Liver (tissue), 9 donors: ENCODE results near the gene C1S. TPM values are rescaled to one million over a fixed set of nuclear protein-coding genes. Genes with fewer than 3 reads are reported as not detected.

Source experiments
- DNase-seq: peaks from one replicate; pipeline ENCODE4 v3.0.0-alpha.2; 2017; ENCODE audit warnings: low spot score
- H3K27ac ChIP-seq, 2 donors: one replicate each; pipeline ENCODE4 v1.7.0; 2013; ENCODE audit warnings: inconsistent platforms in 2 of 2, low read length in 2 of 2, control low read depth in 1 of 2, low read depth in 1 of 2, mild to moderate bottlenecking in 1 of 2
- H3K27me3 ChIP-seq, 4 donors: one replicate each; pipeline versions ENCODE4 v1.6.1 to v1.7.0; 2013; ENCODE audit warnings: low read length in 3 of 4, inconsistent platforms in 1 of 4, mild to moderate bottlenecking in 1 of 4, moderate library complexity in 1 of 4; ENCODE audit not compliant: control insufficient read depth in 4 of 4, insufficient read depth in 4 of 4
- H3K36me3 ChIP-seq, 4 donors: one replicate each; pipeline versions ENCODE4 v1.6.1 to v1.7.0; 2013; ENCODE audit warnings: low read length in 3 of 4, mild to moderate bottlenecking in 3 of 4, low read depth in 1 of 4, moderate library complexity in 1 of 4; ENCODE audit not compliant: control insufficient read depth in 4 of 4, insufficient read depth in 3 of 4
- H3K4me1 ChIP-seq, 4 donors: one replicate each; pipeline versions ENCODE4 v1.6.1 to v1.7.0; 2013; ENCODE audit warnings: low read length in 3 of 4, mild to moderate bottlenecking in 3 of 4, moderate library complexity in 1 of 4; ENCODE audit not compliant: control insufficient read depth in 4 of 4, insufficient read depth in 4 of 4
- H3K4me3 ChIP-seq, 3 donors: one replicate each; pipeline versions ENCODE4 v1.6.1 to v1.7.0; 2013; ENCODE audit warnings: low read length in 3 of 3, control low read depth in 1 of 3, low read depth in 1 of 3, mild to moderate bottlenecking in 1 of 3
- H3K9ac ChIP-seq, 2 donors: one replicate each; pipeline ENCODE4 v1.7.0; 2013; ENCODE audit warnings: low read length in 2 of 2, mild to moderate bottlenecking in 2 of 2, moderate library complexity in 2 of 2, control low read depth in 1 of 2, low read depth in 1 of 2
- H3K9me3 ChIP-seq, 4 donors: one replicate each; pipeline versions ENCODE4 v1.6.1 to v1.7.0; 2013; ENCODE audit warnings: low read length in 3 of 4; ENCODE audit not compliant: control insufficient read depth in 4 of 4
- EGR1 ChIP-seq, 2 donors: IDR thresholded peaks; 2 replicates each; pipeline ENCODE4 v1.6.1; 2016 to 2018; ENCODE audit warnings: antibody characterized with exemption in 2 of 2, low read depth in 2 of 2
- FOXA1 ChIP-seq: IDR thresholded peaks from 2 replicates; pipeline ENCODE4 v1.6.1; 2016; ENCODE audit warnings: antibody characterized with exemption
- FOXA2 ChIP-seq: IDR thresholded peaks from 2 replicates; pipeline ENCODE4 v1.6.1; 2016; ENCODE audit warnings: antibody characterized with exemption
- GABPA ChIP-seq, 2 donors: IDR thresholded peaks in 1 of 2; conservative IDR thresholded peaks in 1 of 2; 2 replicates each; pipeline ENCODE4 v1.6.1; 2016; ENCODE audit warnings: antibody characterized with exemption in 2 of 2, mild to moderate bottlenecking in 1 of 2, moderate library complexity in 1 of 2
- HNF4A ChIP-seq, 2 donors: conservative IDR thresholded peaks; 2 replicates each; pipeline ENCODE4 v1.6.1; 2016; ENCODE audit warnings: antibody characterized with exemption in 2 of 2, mild to moderate bottlenecking in 2 of 2
- HNF4G ChIP-seq: IDR thresholded peaks from 2 replicates; pipeline ENCODE4 v1.6.1; 2016; ENCODE audit warnings: antibody characterized with exemption
- JUND ChIP-seq, 2 donors: IDR thresholded peaks; 2 replicates each; pipeline ENCODE4 v1.6.1; 2016; ENCODE audit warnings: antibody characterized with exemption in 2 of 2
- NR2F2 ChIP-seq: IDR thresholded peaks from 2 replicates; pipeline ENCODE4 v1.6.1; 2016; ENCODE audit warnings: antibody characterized with exemption
- RXRA ChIP-seq, 2 donors: IDR thresholded peaks; 2 replicates each; pipeline ENCODE4 v1.6.1; 2017 to 2018; ENCODE audit warnings: antibody characterized with exemption in 2 of 2, mild to moderate bottlenecking in 1 of 2
- SP1 ChIP-seq: IDR thresholded peaks from 2 replicates; pipeline ENCODE4 v1.6.1; 2018; ENCODE audit warnings: antibody characterized with exemption, mild to moderate bottlenecking
- TAF1 ChIP-seq: conservative IDR thresholded peaks from 2 replicates; pipeline ENCODE4 v1.6.1; 2016; ENCODE audit warnings: antibody characterized with exemption, mild to moderate bottlenecking
- WGBS: extraction: QIAGEN DNeasy Blood & Tissue Kit; methylation state at CpG from one replicate; pipeline ENCODE4 v1.1.7; 2013; 5-methylcytosine and 5-hydroxymethylcytosine counted together
- polyA plus RNA-seq, 2 donors: library from polyadenylated mRNA; stranded (reverse) in 1 of 2; unstranded in 1 of 2; fragments of 200-250 nt in 1 of 2; fragments of >200 nt in 1 of 2; fragmentation: Nextera tagmentation in 1 of 2; extraction: Ambion mirVana in 1 of 2; gene quantifications; one replicate each; pipeline versions ENCODE4 v1.2.1 to v1.2.3, GENCODE V29; 2013 to 2015
- total RNA-seq, 2 donors: library from RNA; depleted of rRNA; stranded (reverse); fragments of >200 nt; gene quantifications; one replicate each; pipeline ENCODE4 v1.2.3, GENCODE V29; 2014
- TF ChIP-seq, protein P1 (sequence below): IDR thresholded peaks from 2 replicates; pipeline ENCODE4 v1.6.1; 2016; ENCODE audit warnings: antibody characterized with exemption
- TF ChIP-seq, protein P2 (sequence below): fragments of 150-350 bp; IDR thresholded peaks from 2 replicates; pipeline ENCODE4 v1.5.1; 2017; ENCODE audit warnings: improper control_type of control experiment, low read depth, low read length; ENCODE audit not compliant: missing input control
- TF ChIP-seq, protein P3 (sequence below): IDR thresholded peaks from 2 replicates; pipeline ENCODE4 v1.6.1; 2016; ENCODE audit warnings: antibody characterized with exemption, mild to moderate bottlenecking
- TF ChIP-seq, protein P4 (sequence below): IDR thresholded peaks from 2 replicates; pipeline ENCODE4 v1.6.1; 2016; ENCODE audit warnings: antibody characterized with exemption
- TF ChIP-seq, protein P5 (sequence below): IDR thresholded peaks from 2 replicates; pipeline ENCODE4 v1.6.1; 2016; ENCODE audit warnings: antibody characterized with exemption
- donor health status: healthy.
- donor health status: healthy.
- donor health status: healthy.
- donor health status: healthy.
- donor health status: healthy.

The C1S gene
- total and polyA plus RNA-seq, 4 donors, result 267 to 2,029 (median 1,568) TPM

DNA sequence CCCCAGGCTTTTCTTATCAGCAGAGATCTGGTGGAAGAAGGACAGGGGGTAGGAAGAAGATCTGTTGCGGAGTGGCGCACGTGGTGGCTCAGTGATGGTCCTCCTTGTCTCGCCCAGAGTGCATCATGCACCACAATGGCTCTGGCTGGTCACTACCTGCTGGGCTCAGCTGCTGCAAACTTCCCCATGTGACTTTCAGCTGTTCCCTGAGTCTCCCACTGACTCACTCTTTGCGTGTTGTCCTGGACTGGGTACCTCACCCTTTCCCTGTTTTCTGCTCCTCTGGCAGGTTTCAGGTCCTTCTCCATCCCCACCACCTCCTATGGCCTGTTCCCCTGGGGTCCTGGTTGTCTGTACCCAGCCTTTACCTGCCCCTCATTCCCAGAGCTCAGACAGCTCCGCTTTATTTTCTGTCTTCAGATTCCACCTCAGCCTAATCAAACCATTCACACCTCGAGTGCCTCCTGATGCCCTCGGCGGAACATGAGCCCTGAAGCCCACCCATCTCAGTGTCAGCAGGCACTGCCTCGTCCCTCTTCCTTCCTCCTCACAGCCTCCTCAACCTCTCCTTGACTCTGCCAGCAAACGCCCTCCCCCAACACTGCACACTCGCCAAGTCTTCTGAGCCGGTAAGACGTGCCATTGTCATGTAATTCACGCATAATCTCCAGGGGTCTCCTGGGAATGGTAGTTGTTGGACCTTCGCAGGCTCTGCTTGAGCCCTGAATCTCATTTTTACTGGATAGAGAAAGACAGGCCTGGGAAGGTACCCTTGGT, 29.9 kb downstream of the C1S start:
- TF ChIP-seq HNF4A (conservative IDR thresholded peaks at IDR 0.05), result peak in 1 of 2 donors; percentile 12
- TF ChIP-seq, protein P1, sequence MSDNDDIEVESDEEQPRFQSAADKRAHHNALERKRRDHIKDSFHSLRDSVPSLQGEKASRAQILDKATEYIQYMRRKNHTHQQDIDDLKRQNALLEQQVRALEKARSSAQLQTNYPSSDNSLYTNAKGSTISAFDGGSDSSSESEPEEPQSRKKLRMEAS, result no peak
- no peak for DNase-seq
- no peaks in the 10 kb centered on the region for H3K27me3 ChIP-seq
- H3K9ac ChIP-seq, result peak overlapping the region; percentile 75 to 78
- 48% methylated on average over 16 of the region's 16 CpGs for WGBS
- H3K4me1 ChIP-seq, result peaks cover 9 to 42% (median 33%) of the 10 kb centered on the region in 4 donors
- H3K4me3 ChIP-seq, result peak overlapping the region; percentile 63 to 87 (median 66)
- H3K9me3 ChIP-seq, result no peaks in the 10 kb centered on the region
- peak overlapping the region; percentile 64 to 89 for H3K27ac ChIP-seq
- peaks cover 2 to 42% (median 34%) of the 10 kb centered on the region in 4 donors for H3K36me3 ChIP-seq

DNA sequence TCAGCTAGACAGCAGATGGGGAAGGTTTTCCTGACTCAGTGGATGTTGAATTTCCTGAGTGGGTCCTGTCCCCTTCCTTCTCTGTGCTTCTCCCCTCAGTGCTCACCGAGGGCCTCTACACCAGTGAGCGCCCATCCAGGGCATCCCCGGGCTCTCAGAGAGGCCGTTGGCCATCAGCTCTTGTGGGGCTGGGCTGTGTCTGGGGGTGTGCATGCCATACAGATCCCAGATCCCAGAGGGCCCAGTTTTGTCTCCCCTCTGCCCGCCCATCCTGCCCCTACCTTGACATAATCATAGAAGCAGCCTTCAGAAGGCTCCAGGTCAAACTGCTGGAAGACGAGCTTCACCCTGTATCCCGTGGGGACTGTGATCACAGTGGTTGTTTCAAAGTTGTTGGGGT, 30.7 kb downstream of the C1S start:
- TF ChIP-seq FOXA1 (no peak), HNF4A (conservative IDR thresholded peaks at IDR 0.05) (no peak), NR2F2 (no peak), RXRA (IDR thresholded peaks at IDR 0.05) (no peak), FOXA2 (no peak), HNF4G (no peak), GABPA (IDR thresholded peaks at IDR 0.05 in 1 of 2, conservative IDR thresholded peaks at IDR 0.05 in 1 of 2) (no peak), TAF1 (no peak), EGR1 (IDR thresholded peaks at IDR 0.05; ENCODE audit: low read depth in 2 of 2) (no peak)
- TF ChIP-seq, protein P2, sequence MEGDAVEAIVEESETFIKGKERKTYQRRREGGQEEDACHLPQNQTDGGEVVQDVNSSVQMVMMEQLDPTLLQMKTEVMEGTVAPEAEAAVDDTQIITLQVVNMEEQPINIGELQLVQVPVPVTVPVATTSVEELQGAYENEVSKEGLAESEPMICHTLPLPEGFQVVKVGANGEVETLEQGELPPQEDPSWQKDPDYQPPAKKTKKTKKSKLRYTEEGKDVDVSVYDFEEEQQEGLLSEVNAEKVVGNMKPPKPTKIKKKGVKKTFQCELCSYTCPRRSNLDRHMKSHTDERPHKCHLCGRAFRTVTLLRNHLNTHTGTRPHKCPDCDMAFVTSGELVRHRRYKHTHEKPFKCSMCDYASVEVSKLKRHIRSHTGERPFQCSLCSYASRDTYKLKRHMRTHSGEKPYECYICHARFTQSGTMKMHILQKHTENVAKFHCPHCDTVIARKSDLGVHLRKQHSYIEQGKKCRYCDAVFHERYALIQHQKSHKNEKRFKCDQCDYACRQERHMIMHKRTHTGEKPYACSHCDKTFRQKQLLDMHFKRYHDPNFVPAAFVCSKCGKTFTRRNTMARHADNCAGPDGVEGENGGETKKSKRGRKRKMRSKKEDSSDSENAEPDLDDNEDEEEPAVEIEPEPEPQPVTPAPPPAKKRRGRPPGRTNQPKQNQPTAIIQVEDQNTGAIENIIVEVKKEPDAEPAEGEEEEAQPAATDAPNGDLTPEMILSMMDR, result no peak
- TF ChIP-seq, protein P1, result no peak
- Histone ChIP-seq H3K27ac (peak overlapping the region; percentile 64 to 89), H3K36me3 (peaks cover 2 to 34% (median 27%) of the 10 kb centered on the region in 4 donors), H3K4me3 (peak overlapping the region; percentile 63 to 87 (median 66)), H3K9me3 (no peaks in the 10 kb centered on the region), H3K4me1 (peaks cover 9 to 43% (median 33%) of the 10 kb centered on the region in 4 donors), H3K9ac (peak overlapping the region; percentile 75 to 78), H3K27me3 (no peaks in the 10 kb centered on the region)
- no peak for DNase-seq
- 36% methylated on average over 7 of the region's 7 CpGs for WGBS

DNA sequence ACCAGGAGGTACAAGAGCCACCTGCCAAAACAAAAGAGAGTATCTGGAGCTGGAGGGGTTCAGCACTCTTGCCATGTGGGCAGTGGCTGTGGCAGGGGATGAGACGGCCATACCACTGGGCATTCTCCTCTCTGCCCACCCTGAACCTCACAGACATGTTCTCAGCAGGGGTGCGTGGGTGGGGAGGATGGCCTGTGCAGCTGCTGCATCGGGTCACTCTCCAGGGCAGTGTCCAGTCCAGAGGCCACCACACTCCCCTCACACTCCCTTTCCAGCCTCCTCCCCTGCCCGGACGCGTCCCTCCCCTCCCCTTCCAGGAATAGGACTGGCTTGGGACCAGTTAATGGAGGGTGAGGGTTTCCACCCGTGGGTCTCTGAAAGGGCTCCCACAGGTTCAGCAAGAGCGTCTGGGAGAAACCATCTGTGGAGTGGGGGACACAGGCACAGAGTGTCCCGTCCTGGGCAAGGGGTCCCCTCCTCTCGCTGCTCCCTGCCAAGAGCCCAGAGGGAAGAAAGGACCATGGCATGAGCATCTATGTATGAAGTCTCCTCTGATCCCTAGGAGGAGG, 31.2 kb downstream of the C1S start:
- H3K9me3 ChIP-seq, result no peaks in the 10 kb centered on the region
- H3K4me3 ChIP-seq, result peak overlapping the region; percentile 63 to 87 (median 66)
- H3K9ac ChIP-seq, result peak overlapping the region; percentile 75 to 78
- peaks cover 2 to 28% (median 21%) of the 10 kb centered on the region in 4 donors for H3K36me3 ChIP-seq
- peaks cover 8 to 43% (median 33%) of the 10 kb centered on the region in 4 donors for H3K4me1 ChIP-seq
- DNase-seq, result no peak
- WGBS, result 18% methylated on average over 10 of the region's 10 CpGs
- H3K27me3 ChIP-seq, result no peaks in the 10 kb centered on the region
- H3K27ac ChIP-seq, result peak overlapping the region; percentile 64 to 89
- TF ChIP-seq HNF4G (peak; percentile 82), HNF4A (conservative IDR thresholded peaks at IDR 0.05) (peak; percentile 95 to 97), TAF1 (peak; percentile 74), SP1 (peak; percentile 81), JUND (IDR thresholded peaks at IDR 0.05) (peak; percentile 60 to 66), GABPA (IDR thresholded peaks at IDR 0.05 in 1 of 2, conservative IDR thresholded peaks at IDR 0.05 in 1 of 2) (no peak), NR2F2 (peak; percentile 84), FOXA2 (no peak), EGR1 (IDR thresholded peaks at IDR 0.05; ENCODE audit: low read depth in 2 of 2) (peak; percentile 99)
- TF ChIP-seq, protein P3, sequence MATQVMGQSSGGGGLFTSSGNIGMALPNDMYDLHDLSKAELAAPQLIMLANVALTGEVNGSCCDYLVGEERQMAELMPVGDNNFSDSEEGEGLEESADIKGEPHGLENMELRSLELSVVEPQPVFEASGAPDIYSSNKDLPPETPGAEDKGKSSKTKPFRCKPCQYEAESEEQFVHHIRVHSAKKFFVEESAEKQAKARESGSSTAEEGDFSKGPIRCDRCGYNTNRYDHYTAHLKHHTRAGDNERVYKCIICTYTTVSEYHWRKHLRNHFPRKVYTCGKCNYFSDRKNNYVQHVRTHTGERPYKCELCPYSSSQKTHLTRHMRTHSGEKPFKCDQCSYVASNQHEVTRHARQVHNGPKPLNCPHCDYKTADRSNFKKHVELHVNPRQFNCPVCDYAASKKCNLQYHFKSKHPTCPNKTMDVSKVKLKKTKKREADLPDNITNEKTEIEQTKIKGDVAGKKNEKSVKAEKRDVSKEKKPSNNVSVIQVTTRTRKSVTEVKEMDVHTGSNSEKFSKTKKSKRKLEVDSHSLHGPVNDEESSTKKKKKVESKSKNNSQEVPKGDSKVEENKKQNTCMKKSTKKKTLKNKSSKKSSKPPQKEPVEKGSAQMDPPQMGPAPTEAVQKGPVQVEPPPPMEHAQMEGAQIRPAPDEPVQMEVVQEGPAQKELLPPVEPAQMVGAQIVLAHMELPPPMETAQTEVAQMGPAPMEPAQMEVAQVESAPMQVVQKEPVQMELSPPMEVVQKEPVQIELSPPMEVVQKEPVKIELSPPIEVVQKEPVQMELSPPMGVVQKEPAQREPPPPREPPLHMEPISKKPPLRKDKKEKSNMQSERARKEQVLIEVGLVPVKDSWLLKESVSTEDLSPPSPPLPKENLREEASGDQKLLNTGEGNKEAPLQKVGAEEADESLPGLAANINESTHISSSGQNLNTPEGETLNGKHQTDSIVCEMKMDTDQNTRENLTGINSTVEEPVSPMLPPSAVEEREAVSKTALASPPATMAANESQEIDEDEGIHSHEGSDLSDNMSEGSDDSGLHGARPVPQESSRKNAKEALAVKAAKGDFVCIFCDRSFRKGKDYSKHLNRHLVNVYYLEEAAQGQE, result peak; percentile 69
- TF ChIP-seq, protein P1, result no peak
- TF ChIP-seq, protein P4, sequence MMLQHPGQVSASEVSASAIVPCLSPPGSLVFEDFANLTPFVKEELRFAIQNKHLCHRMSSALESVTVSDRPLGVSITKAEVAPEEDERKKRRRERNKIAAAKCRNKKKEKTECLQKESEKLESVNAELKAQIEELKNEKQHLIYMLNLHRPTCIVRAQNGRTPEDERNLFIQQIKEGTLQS, result peak; percentile 6
- TF ChIP-seq, protein P5, sequence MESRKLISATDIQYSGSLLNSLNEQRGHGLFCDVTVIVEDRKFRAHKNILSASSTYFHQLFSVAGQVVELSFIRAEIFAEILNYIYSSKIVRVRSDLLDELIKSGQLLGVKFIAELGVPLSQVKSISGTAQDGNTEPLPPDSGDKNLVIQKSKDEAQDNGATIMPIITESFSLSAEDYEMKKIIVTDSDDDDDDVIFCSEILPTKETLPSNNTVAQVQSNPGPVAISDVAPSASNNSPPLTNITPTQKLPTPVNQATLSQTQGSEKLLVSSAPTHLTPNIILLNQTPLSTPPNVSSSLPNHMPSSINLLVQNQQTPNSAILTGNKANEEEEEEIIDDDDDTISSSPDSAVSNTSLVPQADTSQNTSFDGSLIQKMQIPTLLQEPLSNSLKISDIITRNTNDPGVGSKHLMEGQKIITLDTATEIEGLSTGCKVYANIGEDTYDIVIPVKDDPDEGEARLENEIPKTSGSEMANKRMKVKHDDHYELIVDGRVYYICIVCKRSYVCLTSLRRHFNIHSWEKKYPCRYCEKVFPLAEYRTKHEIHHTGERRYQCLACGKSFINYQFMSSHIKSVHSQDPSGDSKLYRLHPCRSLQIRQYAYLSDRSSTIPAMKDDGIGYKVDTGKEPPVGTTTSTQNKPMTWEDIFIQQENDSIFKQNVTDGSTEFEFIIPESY, result no peak
